GM12891 (cell line): Measurements from ENCODE around the gene SMIM23.

ENCODE experiments used
- POLR2A ChIP-seq: IDR thresholded peaks from 2 replicates; pipeline ENCODE4 v1.6.1; 2011; ENCODE audit warnings: low read depth, low read length, control low read depth
- POLR2AphosphoS5 ChIP-seq: IDR thresholded peaks from 2 replicates; pipeline ENCODE4 v1.6.1; 2011; ENCODE audit warnings: low read depth, low read length, control low read depth
- TAF1 ChIP-seq: IDR thresholded peaks from 2 replicates; pipeline ENCODE4 v1.6.1; 2011; ENCODE audit warnings: low read depth, low read length, control low read depth

GRCh38 chr5:171808453-171808852 is 22.8 kb downstream of the SMIM23 start:
- TF ChIP-seq TAF1: no peak
- TF ChIP-seq POLR2A: no peak
- no peak for TF ChIP-seq POLR2AphosphoS5
